Upper lobe of left lung (tissue), 4 donors: Measurements from ENCODE around the gene EPO.

Experiments used
- POLR2A ChIP-seq, 4 donors: fragments of 450-650 bp; IDR thresholded peaks; one replicate each; pipeline ENCODE4 v1.5.1; 2016 to 2017; ENCODE audit warnings: antibody characterized with exemption in 4 of 4, mild to moderate bottlenecking in 2 of 4
- POLR2AphosphoS5 ChIP-seq, 2 donors: sonication (generic); formaldehyde crosslinking; IDR thresholded peaks; one replicate each; pipeline ENCODE4 v1.5.1; 2017; ENCODE audit warnings: antibody characterized with exemption in 2 of 2
- TF ChIP-seq, protein P1 (sequence below), 6 experiments: fragments of 450-650 bp in 4 of 6; fragments of 200-600 bp in 2 of 6; sonication (generic) in 2 of 6; IDR thresholded peaks; one replicate each; pipeline ENCODE4 v1.5.1; 2016 to 2019; ENCODE audit warnings: antibody characterized with exemption in 6 of 6

GRCh38 chr7:100687261-100687660, 33.0 kb upstream of the EPO start:
- TF ChIP-seq, protein P1, sequence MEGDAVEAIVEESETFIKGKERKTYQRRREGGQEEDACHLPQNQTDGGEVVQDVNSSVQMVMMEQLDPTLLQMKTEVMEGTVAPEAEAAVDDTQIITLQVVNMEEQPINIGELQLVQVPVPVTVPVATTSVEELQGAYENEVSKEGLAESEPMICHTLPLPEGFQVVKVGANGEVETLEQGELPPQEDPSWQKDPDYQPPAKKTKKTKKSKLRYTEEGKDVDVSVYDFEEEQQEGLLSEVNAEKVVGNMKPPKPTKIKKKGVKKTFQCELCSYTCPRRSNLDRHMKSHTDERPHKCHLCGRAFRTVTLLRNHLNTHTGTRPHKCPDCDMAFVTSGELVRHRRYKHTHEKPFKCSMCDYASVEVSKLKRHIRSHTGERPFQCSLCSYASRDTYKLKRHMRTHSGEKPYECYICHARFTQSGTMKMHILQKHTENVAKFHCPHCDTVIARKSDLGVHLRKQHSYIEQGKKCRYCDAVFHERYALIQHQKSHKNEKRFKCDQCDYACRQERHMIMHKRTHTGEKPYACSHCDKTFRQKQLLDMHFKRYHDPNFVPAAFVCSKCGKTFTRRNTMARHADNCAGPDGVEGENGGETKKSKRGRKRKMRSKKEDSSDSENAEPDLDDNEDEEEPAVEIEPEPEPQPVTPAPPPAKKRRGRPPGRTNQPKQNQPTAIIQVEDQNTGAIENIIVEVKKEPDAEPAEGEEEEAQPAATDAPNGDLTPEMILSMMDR (IDR thresholded peaks at IDR 0.05), result no peak
- no peak for TF ChIP-seq POLR2AphosphoS5 (IDR thresholded peaks at IDR 0.05)
- no peak for TF ChIP-seq POLR2A (IDR thresholded peaks at IDR 0.05)
